SK-N-SH treated with all-trans-retinoic acid at 6 μM for 48 hours (cell line): Measurements from ENCODE around the gene LIMK2.

Source experiments
- ATAC-seq: fragments of 200-7000 bp; cut with Tn5 transposase; 3 replicates; pipeline ENCODE4 v1.9.1; 2020; ENCODE audit warnings: mild to moderate bottlenecking, moderate library complexity
- ARNTL ChIP-seq: fragments of 450-650 bp; formaldehyde crosslinking; IDR thresholded peaks from 2 replicates; pipeline ENCODE4 v1.5.0; 2020; ENCODE audit warnings: low read depth, mild to moderate bottlenecking, moderate library complexity, borderline replicate concordance
- BACH2 ChIP-seq: fragments of 250-450 bp; sonication (Bioruptor Pico); IDR thresholded peaks from 2 replicates; pipeline ENCODE4 v1.9.0; 2021; ENCODE audit warnings: mild to moderate bottlenecking, borderline replicate concordance
- CSDC2 ChIP-seq: fragments of 250-450 bp; sonication (Bioruptor Pico); IDR thresholded peaks from 2 replicates; pipeline ENCODE4 v1.5.0; 2020; ENCODE audit warnings: mild to moderate bottlenecking, moderate library complexity
- ESRRG ChIP-seq: fragments of 250-450 bp; sonication (Bioruptor Pico); IDR thresholded peaks from 2 replicates; pipeline ENCODE4 v1.6.1; 2021; ENCODE audit warnings: mild to moderate bottlenecking
- GLIS3 ChIP-seq: fragments of 250-450 bp; sonication (Bioruptor Pico); IDR thresholded peaks from 2 replicates; pipeline ENCODE4 v1.5.0; 2020; ENCODE audit warnings: mild to moderate bottlenecking, moderate library complexity
- ISL1 ChIP-seq: fragments of 250-450 bp; sonication (Bioruptor Pico); IDR thresholded peaks from 2 replicates; pipeline ENCODE4 v2.1.2; 2022; ENCODE audit warnings: mild to moderate bottlenecking, moderate library complexity
- OSR1 ChIP-seq: fragments of 250-450 bp; sonication (Bioruptor Pico); IDR thresholded peaks from 2 replicates; pipeline ENCODE4 v1.8.0; 2022; ENCODE audit warnings: moderate library complexity, mild to moderate bottlenecking, inconsistent platforms
- PPARA ChIP-seq: fragments of 250-450 bp; sonication (Bioruptor Pico); IDR thresholded peaks from 2 replicates; pipeline ENCODE4 v1.5.0; 2020; ENCODE audit warnings: mild to moderate bottlenecking, borderline replicate concordance
- RARB ChIP-seq: fragments of 250-450 bp; sonication (Bioruptor Pico); IDR thresholded peaks from 2 replicates; pipeline ENCODE4 v1.8.0; 2021; ENCODE audit warnings: mild to moderate bottlenecking, moderate library complexity
- SNAI2 ChIP-seq: fragments of 250-450 bp; sonication (Bioruptor Pico); IDR thresholded peaks from 2 replicates; pipeline ENCODE4 v1.5.0; 2020; ENCODE audit warnings: mild to moderate bottlenecking, moderate library complexity
- TCF4 ChIP-seq: fragments of 250-450 bp; sonication (Bioruptor Pico); IDR thresholded peaks from 2 replicates; pipeline ENCODE4 v1.8.0; 2021; ENCODE audit warnings: mild to moderate bottlenecking, moderate library complexity, borderline replicate concordance
- TOX ChIP-seq: fragments of 250-450 bp; sonication (Bioruptor Pico); IDR thresholded peaks from 2 replicates; pipeline ENCODE4 v1.8.0; 2021; ENCODE audit warnings: mild to moderate bottlenecking, moderate library complexity, borderline replicate concordance
- ZC3H10 ChIP-seq: fragments of 250-450 bp; sonication (Bioruptor Pico); IDR thresholded peaks from 2 replicates; pipeline ENCODE4 v1.5.1; 2021; ENCODE audit warnings: mild to moderate bottlenecking, moderate library complexity
- ZFP3 ChIP-seq: fragments of 250-450 bp; sonication (Bioruptor Pico); IDR thresholded peaks from 2 replicates; pipeline ENCODE4 v1.5.0; 2020; ENCODE audit warnings: mild to moderate bottlenecking, moderate library complexity
- ZFP30 ChIP-seq: fragments of 450-650 bp; formaldehyde crosslinking; IDR thresholded peaks from 2 replicates; pipeline ENCODE4 v1.5.0; 2022; ENCODE audit warnings: mild to moderate bottlenecking, moderate library complexity
- ZNF565 ChIP-seq: fragments of 450-650 bp; formaldehyde crosslinking; conservative IDR thresholded peaks from 2 replicates; pipeline ENCODE4 v1.5.0; 2020; ENCODE audit warnings: low read depth, mild to moderate bottlenecking, moderate library complexity
- ZNF70 ChIP-seq: fragments of 450-650 bp; formaldehyde crosslinking; IDR thresholded peaks from 2 replicates; pipeline ENCODE4 v1.5.0; 2020; ENCODE audit warnings: mild to moderate bottlenecking, moderate library complexity
- TF ChIP-seq, protein P1 (sequence below): fragments of 250-450 bp; sonication (Bioruptor Pico); IDR thresholded peaks from 2 replicates; pipeline ENCODE4 v1.5.0; 2020; ENCODE audit warnings: mild to moderate bottlenecking, moderate library complexity
- TF ChIP-seq, protein P2 (sequence below): fragments of 250-450 bp; sonication (Bioruptor Pico); IDR thresholded peaks from 2 replicates; pipeline ENCODE4 v1.5.1; 2020; ENCODE audit warnings: low read depth, mild to moderate bottlenecking, moderate library complexity
- TF ChIP-seq, protein P3 (sequence below): fragments of 250-450 bp; sonication (Bioruptor Pico); IDR thresholded peaks from 2 replicates; pipeline ENCODE4 v1.8.0; 2020; ENCODE audit warnings: mild to moderate bottlenecking, moderate library complexity, borderline replicate concordance
- TF ChIP-seq, protein P4 (sequence below): fragments of 250-450 bp; sonication (Bioruptor Pico); IDR thresholded peaks from 2 replicates; pipeline ENCODE4 v1.5.1; 2021; ENCODE audit warnings: mild to moderate bottlenecking, moderate library complexity
- TF ChIP-seq, protein P5 (sequence below): fragments of 250-450 bp; sonication (Bioruptor Pico); IDR thresholded peaks from 2 replicates; pipeline ENCODE4 v1.8.0; 2021; ENCODE audit warnings: low read depth, mild to moderate bottlenecking, moderate library complexity, borderline replicate concordance

LIMK2 gene

DNA sequence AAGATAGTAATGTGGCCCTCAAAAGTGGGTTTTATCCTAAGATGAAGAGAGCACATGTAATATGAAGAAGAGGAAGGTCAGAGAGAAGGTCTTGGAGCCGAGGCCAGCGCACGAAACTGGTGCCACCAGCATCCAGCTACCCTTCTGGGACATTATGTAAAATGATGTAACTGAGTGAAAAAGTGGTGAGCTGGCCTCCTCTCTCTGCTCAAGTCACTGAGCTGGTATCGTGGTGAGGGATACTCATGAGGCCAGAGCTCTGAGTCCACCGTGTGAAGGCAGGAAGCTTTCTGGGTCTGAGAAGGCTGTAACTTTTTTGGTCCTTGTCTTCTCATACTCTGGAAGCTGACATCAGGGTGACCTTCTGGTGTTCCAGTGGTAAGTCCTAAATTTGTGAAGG, 27.0 kb upstream of the LIMK2 start:
- no peak for ATAC-seq
- no peak for TF ChIP-seq CSDC2 (CRISPR knock-in tag)
- TF ChIP-seq ESRRG (CRISPR knock-in tag), result no peak
- no peak for TF ChIP-seq ZC3H10 (CRISPR knock-in tag)
- no peak for TF ChIP-seq TCF4
- TF ChIP-seq, protein P1, sequence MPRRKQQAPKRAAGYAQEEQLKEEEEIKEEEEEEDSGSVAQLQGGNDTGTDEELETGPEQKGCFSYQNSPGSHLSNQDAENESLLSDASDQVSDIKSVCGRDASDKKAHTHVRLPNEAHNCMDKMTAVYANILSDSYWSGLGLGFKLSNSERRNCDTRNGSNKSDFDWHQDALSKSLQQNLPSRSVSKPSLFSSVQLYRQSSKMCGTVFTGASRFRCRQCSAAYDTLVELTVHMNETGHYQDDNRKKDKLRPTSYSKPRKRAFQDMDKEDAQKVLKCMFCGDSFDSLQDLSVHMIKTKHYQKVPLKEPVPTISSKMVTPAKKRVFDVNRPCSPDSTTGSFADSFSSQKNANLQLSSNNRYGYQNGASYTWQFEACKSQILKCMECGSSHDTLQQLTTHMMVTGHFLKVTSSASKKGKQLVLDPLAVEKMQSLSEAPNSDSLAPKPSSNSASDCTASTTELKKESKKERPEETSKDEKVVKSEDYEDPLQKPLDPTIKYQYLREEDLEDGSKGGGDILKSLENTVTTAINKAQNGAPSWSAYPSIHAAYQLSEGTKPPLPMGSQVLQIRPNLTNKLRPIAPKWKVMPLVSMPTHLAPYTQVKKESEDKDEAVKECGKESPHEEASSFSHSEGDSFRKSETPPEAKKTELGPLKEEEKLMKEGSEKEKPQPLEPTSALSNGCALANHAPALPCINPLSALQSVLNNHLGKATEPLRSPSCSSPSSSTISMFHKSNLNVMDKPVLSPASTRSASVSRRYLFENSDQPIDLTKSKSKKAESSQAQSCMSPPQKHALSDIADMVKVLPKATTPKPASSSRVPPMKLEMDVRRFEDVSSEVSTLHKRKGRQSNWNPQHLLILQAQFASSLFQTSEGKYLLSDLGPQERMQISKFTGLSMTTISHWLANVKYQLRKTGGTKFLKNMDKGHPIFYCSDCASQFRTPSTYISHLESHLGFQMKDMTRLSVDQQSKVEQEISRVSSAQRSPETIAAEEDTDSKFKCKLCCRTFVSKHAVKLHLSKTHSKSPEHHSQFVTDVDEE (CRISPR knock-in tag), result no peak
- no peak for TF ChIP-seq BACH2 (CRISPR knock-in tag)
- TF ChIP-seq, protein P2, sequence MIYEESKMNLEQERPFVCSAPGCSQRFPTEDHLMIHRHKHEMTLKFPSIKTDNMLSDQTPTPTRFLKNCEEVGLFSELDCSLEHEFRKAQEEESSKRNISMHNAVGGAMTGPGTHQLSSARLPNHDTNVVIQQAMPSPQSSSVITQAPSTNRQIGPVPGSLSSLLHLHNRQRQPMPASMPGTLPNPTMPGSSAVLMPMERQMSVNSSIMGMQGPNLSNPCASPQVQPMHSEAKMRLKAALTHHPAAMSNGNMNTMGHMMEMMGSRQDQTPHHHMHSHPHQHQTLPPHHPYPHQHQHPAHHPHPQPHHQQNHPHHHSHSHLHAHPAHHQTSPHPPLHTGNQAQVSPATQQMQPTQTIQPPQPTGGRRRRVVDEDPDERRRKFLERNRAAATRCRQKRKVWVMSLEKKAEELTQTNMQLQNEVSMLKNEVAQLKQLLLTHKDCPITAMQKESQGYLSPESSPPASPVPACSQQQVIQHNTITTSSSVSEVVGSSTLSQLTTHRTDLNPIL (CRISPR knock-in tag), result no peak
- TF ChIP-seq, protein P3, sequence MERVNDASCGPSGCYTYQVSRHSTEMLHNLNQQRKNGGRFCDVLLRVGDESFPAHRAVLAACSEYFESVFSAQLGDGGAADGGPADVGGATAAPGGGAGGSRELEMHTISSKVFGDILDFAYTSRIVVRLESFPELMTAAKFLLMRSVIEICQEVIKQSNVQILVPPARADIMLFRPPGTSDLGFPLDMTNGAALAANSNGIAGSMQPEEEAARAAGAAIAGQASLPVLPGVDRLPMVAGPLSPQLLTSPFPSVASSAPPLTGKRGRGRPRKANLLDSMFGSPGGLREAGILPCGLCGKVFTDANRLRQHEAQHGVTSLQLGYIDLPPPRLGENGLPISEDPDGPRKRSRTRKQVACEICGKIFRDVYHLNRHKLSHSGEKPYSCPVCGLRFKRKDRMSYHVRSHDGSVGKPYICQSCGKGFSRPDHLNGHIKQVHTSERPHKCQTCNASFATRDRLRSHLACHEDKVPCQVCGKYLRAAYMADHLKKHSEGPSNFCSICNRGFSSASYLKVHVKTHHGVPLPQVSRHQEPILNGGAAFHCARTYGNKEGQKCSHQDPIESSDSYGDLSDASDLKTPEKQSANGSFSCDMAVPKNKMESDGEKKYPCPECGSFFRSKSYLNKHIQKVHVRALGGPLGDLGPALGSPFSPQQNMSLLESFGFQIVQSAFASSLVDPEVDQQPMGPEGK (CRISPR knock-in tag), result no peak
- TF ChIP-seq ISL1 (CRISPR knock-in tag), result no peak
- TF ChIP-seq ZFP3 (CRISPR knock-in tag), result no peak
- TF ChIP-seq, protein P4, sequence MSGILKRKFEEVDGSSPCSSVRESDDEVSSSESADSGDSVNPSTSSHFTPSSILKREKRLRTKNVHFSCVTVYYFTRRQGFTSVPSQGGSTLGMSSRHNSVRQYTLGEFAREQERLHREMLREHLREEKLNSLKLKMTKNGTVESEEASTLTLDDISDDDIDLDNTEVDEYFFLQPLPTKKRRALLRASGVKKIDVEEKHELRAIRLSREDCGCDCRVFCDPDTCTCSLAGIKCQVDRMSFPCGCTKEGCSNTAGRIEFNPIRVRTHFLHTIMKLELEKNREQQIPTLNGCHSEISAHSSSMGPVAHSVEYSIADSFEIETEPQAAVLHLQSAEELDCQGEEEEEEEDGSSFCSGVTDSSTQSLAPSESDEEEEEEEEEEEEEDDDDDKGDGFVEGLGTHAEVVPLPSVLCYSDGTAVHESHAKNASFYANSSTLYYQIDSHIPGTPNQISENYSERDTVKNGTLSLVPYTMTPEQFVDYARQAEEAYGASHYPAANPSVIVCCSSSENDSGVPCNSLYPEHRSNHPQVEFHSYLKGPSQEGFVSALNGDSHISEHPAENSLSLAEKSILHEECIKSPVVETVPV (CRISPR knock-in tag), result no peak
- no peak for TF ChIP-seq PPARA (CRISPR knock-in tag)
- no peak for TF ChIP-seq GLIS3 (CRISPR knock-in tag)
- TF ChIP-seq OSR1, result no peak
- TF ChIP-seq ZFP30 (CRISPR knock-in tag), result no peak

DNA sequence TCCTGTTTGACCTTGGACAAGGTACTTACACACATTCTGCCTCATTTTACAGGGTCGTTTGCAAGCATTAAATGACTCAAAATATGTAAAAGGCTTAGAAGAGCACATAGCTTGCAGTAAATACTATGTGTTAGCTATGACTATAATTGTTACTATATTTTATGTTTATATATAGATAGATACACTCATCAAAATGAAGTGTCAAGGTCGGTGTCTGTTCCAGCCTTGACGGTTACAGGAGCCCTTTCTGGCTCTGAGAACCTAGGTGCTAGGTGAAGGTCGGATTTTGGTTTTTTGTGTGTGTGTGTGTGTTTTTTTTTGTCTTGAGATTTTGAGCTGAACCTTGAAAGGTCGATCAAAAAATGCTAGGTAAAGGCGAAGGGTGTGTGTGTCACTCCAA, 24.5 kb upstream of the LIMK2 start:
- no peak for TF ChIP-seq ISL1 (CRISPR knock-in tag)
- no peak for TF ChIP-seq TOX
- TF ChIP-seq, protein P4 (CRISPR knock-in tag), result no peak
- no peak for TF ChIP-seq PPARA (CRISPR knock-in tag)
- no peak for TF ChIP-seq ZFP3 (CRISPR knock-in tag)
- TF ChIP-seq RARB (CRISPR knock-in tag), result no peak
- no peak for TF ChIP-seq CSDC2 (CRISPR knock-in tag)
- no peak for TF ChIP-seq TCF4
- no peak for TF ChIP-seq SNAI2 (CRISPR knock-in tag)
- TF ChIP-seq ZC3H10 (CRISPR knock-in tag), result no peak
- no peak for TF ChIP-seq OSR1
- TF ChIP-seq ZNF70, result no peak
- TF ChIP-seq BACH2 (CRISPR knock-in tag), result no peak
- TF ChIP-seq, protein P1 (CRISPR knock-in tag), result no peak
- TF ChIP-seq ARNTL (CRISPR knock-in tag), result no peak
- TF ChIP-seq ESRRG (CRISPR knock-in tag), result no peak
- TF ChIP-seq, protein P5, sequence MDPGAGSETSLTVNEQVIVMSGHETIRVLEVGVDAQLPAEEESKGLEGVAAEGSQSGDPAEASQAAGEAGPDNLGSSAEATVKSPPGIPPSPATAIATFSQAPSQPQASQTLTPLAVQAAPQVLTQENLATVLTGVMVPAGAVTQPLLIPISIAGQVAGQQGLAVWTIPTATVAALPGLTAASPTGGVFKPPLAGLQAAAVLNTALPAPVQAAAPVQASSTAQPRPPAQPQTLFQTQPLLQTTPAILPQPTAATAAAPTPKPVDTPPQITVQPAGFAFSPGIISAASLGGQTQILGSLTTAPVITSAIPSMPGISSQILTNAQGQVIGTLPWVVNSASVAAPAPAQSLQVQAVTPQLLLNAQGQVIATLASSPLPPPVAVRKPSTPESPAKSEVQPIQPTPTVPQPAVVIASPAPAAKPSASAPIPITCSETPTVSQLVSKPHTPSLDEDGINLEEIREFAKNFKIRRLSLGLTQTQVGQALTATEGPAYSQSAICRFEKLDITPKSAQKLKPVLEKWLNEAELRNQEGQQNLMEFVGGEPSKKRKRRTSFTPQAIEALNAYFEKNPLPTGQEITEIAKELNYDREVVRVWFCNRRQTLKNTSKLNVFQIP, result no peak
- no peak for TF ChIP-seq ZNF565
- ATAC-seq, result no peak
